Globus pallidus (tissue), 1 donor: ENCODE data around the gene DOCK7.
"Not testable (repeated sequence)": the region's sequence is repeated elsewhere in the genome, so short reads cannot be mapped to it uniquely, and the experiment has no call there.

Source experiments
- DNase-seq: peaks from one replicate; pipeline ENCODE4 v3.0.0-alpha.2; 2015; ENCODE audit warnings: low spot score

DOCK7 gene, protein sequence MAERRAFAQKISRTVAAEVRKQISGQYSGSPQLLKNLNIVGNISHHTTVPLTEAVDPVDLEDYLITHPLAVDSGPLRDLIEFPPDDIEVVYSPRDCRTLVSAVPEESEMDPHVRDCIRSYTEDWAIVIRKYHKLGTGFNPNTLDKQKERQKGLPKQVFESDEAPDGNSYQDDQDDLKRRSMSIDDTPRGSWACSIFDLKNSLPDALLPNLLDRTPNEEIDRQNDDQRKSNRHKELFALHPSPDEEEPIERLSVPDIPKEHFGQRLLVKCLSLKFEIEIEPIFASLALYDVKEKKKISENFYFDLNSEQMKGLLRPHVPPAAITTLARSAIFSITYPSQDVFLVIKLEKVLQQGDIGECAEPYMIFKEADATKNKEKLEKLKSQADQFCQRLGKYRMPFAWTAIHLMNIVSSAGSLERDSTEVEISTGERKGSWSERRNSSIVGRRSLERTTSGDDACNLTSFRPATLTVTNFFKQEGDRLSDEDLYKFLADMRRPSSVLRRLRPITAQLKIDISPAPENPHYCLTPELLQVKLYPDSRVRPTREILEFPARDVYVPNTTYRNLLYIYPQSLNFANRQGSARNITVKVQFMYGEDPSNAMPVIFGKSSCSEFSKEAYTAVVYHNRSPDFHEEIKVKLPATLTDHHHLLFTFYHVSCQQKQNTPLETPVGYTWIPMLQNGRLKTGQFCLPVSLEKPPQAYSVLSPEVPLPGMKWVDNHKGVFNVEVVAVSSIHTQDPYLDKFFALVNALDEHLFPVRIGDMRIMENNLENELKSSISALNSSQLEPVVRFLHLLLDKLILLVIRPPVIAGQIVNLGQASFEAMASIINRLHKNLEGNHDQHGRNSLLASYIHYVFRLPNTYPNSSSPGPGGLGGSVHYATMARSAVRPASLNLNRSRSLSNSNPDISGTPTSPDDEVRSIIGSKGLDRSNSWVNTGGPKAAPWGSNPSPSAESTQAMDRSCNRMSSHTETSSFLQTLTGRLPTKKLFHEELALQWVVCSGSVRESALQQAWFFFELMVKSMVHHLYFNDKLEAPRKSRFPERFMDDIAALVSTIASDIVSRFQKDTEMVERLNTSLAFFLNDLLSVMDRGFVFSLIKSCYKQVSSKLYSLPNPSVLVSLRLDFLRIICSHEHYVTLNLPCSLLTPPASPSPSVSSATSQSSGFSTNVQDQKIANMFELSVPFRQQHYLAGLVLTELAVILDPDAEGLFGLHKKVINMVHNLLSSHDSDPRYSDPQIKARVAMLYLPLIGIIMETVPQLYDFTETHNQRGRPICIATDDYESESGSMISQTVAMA (N-terminal part only)

GRCh38 chr1:62687903-62688686 is at the start of gene DOCK7:
DOCK7 (minus strand) TSS chr1:62688386; CDS start chr1:62688264, 122 bp downstream.
- DNase-seq, result peak; percentile 60

DNA sequence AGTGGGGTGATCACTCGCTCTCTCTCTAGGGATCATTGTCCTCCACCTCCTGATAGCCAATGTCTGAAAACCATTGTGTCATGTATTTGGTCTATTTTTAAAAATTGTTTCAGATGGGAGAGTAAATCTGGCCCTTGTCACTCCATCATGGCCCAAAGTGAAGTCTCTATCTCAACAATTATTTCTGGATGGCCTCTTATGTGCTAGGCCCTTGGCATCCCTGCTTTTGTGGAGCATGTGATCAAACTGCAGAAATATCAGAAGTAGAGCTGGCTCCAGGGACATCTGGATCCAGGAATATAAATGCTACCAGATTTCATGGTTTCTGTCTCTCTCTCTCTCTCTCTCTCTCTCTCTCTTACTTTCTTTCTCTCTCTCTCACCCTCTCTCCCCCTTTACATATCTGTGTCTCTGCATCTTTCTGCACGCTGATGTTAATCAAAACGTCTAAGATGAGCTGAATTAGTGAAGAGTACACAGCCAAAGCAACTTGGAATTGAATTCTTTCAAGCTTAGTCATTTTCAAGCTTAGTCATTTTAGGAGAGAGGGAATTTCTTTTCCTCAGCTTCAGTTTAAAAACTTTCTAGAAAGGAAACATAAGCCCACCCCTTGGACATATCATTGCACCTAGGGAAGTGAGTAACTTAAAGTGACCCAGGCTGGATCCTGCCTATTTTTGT is 47.4 kb upstream of the DOCK7 start:
- no peak for DNase-seq

DNA sequence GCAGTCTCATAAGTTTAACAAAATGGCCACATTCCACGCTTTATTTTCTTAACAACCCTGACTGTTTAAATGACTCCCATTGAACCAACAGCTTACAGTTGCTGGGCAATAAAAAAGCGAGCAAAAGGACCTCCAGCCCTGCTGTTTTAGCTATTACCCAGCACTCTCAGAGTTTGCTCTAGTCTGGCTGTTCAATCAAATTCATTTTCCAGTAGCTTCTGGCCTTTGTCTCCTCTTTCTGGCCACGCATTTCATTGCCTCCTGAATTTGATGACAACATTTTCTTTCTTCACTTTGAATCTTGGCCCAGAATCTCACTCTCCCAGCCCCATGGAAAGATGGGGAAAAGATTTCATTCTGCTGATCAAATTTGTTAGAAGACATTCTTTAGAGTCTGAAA is 44.1 kb upstream of the DOCK7 start:
- no peak for DNase-seq

DNA sequence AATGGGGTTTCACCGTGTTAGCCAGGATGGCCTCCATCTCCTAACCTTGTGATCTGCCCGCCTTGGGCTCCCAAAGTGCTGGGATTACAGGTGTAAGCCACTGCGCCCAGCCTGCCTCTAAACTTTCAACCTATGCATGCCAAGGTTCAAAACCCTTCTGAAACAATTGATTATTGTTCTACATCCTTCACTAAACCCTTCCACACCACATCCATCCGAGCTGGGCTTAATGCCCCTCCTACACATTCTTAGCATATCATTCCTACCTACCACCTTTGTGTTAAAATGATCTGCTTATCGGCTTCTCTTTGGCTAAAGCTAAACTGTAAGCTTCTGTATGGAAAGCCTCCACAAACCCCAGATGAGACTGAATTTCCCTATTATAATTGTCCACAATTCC is 40.8 kb upstream of the DOCK7 start:
- no peak for DNase-seq

DNA sequence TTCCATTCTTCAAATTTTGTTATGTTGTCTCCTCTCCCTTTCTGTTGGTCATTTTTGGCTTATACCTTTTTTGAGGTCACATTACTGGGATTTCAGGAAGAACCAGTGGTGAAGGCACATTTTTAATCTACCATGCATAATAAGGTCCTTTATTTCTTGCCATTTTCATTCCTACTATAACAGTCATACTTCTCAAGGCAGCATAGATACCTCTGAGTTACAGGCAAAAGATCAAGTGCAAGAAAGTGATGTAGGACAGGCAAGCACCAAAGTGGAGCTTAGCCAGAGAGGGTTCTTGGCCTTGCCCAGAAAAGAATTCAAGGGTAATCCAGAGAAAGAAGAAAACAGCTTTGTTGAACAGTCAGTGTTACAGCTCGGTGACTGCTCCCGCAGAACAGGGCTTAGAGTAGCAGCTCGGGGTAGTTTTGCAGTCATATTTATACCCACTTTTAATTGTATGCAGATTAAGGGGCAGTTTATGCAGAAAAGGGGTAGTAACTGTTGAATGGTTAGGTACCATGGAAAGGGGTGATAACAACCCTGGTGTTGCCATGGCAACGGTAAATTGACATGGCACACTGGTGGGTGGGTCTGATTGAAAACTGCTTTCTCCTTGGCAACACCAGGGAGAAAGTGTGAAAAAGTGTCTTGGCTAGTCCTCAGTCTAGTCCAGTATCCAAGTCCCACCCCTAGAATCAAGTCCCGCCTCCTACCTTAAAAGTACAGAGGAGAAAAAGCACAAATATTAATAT is 39.6 kb upstream of the DOCK7 start:
- DNase-seq, result no peak

GRCh38 chr1:62726011-62726442 is 37.8 kb upstream of the DOCK7 start:
- DNase-seq, result no peak

GRCh38 chr1:62725255-62725654 is 37.1 kb upstream of the DOCK7 start:
- no peak for DNase-seq

DNA sequence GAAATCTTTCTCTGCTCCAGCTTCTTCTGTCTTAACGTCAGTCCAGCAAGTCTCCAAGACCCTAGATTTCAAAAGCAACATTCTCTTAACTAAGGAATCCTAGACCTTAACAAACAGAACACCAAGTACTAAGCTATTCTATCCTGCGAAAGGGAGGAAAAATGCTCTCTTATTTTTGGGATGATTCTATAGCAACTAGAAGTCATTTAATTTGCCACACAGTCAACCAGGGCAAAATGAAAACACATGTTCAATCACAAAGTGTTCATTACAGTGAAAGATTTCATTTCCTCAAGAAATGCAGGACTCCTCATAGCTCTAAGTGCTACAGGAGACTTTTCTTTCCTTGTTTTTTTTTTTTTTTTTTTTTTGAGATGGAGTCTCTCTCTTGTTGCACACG is 36.2 kb upstream of the DOCK7 start:
- DNase-seq, result no peak

DNA sequence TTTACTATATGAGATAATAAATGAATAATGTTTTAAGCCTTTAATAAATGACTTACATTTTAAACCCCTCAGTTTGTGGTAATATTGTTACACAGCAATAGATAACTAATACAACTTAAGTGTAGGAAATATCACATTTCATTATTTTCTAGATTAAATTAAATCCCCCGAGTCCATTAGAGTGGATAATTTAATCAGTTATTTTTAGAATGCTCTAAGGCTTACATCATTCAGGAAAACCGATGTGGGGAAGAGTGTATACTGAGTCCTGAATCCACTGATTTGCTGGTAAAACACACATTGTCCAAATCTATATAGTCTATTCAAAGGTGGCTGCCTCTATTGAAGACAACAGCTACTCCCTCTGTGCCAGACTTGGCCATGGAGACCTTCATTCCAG is 35.7 kb upstream of the DOCK7 start:
- DNase-seq, result no peak

DNA sequence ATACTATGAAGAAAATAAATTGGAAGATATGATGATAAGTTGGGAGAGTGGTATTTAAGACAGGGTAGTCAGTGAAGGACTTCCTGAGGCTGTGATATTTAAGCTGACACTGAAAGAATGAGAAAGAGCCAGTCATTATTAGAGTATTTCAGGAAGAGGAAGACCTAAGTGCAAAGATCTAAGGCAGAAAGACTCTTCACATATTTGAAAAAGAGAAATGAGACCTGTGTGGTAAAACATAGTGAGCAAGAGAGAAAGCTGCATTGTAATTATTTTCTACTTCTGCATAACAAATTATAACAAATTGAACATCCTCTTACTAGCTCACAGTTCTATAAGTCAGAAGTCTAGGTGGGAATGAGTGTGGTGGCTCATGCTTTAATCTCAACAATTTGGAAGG is 34.6 kb upstream of the DOCK7 start:
- no peak for DNase-seq

DNA sequence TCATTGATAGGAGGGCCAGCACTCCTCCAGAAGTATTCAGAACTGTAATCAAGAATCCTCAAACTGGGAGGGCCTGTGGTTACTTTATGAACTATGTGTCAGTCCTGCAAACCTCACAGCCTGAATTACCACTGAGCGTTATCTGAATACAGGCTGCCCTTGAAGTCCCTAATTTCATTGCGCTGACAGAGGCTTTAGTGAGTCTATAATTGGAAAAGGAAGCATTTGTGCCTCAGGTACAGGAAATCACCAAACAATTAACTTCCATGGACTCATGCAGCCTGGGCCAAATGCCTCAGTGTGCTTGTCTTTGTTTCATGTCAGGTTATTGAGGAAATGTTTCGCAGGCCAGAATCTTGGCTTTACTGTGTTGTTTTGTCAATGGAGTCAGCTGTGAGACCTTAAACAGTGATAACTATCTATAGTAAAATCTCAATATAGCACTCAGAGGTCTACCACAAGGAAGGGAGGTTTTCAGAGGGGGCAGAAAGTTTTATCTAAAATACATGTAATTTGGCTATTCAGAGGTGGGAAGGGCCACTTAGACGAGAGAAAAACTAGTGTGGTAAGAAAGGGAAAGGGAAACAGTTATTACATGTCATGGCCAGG is 32.9 kb upstream of the DOCK7 start:
- no peak for DNase-seq

DNA sequence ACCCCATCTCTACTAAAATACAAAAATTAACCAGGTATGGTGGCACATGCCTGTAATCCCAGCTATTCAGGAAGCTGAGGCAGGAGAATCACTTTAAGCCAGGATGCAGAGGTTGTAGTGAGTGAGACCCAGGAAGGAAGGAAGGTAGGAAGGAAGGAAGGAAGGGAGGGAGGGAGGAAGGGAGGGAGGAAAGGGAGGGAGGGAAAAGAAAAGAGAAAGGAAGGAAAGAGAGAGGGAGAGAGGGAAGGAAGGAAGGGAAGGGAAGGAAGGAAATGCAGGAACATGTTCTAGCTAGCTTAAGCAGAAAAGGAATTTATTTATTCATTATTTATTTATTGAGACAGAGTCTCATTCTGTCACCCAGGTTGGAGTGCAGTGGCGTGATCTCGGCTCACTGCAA is 30.2 kb upstream of the DOCK7 start:
- DNase-seq, result not testable (repeated sequence)

- DNase-seq, result no peak
Measured at GRCh38 chr1:62717483-62717882, 29.3 kb upstream of the DOCK7 start.

DNA sequence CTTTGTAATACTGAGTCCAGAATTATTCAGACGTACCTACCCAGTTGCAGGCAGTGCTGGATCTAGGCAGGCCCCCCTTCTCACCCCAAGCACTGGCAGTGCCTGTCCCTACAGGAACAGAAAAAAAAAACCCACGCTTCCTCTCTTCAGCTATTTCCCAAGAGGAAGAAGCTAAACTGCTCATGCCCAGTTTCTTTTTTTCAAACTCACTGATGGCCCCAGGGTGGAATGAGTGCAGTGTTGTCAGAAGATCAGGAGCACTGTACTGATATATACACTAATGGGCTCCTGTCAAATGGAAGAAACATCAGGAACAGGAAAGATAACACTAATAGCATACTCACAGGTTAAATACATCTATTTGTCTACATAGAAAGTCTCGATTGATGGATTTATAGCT is 28.2 kb upstream of the DOCK7 start:
- no peak for DNase-seq

- DNase-seq, result no peak
Measured at GRCh38 chr1:62712336-62713243, 24.4 kb upstream of the DOCK7 start.

DNA sequence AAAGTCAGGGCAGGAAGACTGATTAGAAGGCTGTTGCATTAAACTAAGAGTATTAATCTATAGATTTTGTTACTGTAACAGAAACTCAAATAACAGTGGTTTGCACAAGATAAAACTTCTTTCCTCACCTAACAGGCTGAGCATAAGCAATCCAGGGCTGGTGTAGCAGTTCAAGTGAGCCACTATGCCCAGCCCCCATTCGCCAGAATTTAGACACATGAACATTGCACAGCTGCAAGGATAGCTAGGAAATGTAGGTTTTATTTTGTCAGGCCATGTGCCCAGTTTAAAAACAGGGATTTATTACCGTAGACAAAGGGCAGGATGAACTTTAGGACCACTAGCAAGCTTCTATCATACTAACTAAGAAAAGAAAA is 19.5 kb upstream of the DOCK7 start:
- DNase-seq, result no peak

GRCh38 chr1:62706985-62707743 is 19.0 kb upstream of the DOCK7 start:
- no peak for DNase-seq

DNA sequence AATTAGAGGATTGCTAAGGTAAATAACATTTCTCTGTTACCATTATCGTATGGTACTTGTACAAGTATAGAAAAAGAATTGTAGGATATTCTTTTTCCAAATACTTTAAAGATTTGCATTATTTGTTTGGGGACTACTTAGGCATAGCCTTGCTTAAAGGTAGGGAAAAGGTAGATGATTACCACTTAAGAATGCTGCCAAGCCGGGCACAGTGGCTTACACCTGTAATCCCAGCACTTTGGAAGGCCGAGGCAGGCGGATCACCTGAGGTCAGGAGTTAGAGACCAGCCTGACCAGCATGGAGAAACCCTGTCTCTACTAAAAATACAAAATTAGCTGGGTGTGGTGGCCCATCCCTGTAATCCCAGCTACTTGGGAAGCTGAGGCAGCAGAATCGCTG is 10.0 kb upstream of the DOCK7 start:
- DNase-seq, result not testable (repeated sequence)
